HepG2 (cell line): ENCODE data around the gene HDLBP. TPM values are rescaled to one million over a fixed set of nuclear protein-coding genes. Genes with fewer than 3 reads are reported as not detected.

ENCODE experiments used
- ATF4 ChIP-seq, 2 experiments: fragments of 450-650 bp in 1 of 2; sonication (generic) in 1 of 2; formaldehyde crosslinking; IDR thresholded peaks; 2 replicates each; pipeline versions ENCODE4 v1.5.0 to v1.8.0; 2020 to 2022; ENCODE audit warnings: mild to moderate bottlenecking in 1 of 2, missing genetic modification reagents in 1 of 2
- EZH2 ChIP-seq: conservative IDR thresholded peaks from 2 replicates; pipeline ENCODE4 v1.6.1; 2012; ENCODE audit warnings: mild to moderate bottlenecking, low read depth, low read length, moderate library complexity
- FOXJ3 ChIP-seq: sonication (generic); formaldehyde crosslinking; IDR thresholded peaks from 2 replicates; pipeline ENCODE4 v1.4.0; 2020; ENCODE audit warnings: missing genetic modification reagents, mild to moderate bottlenecking, borderline replicate concordance
- GLMP ChIP-seq: sonication (generic); formaldehyde crosslinking; IDR thresholded peaks from 2 replicates; pipeline ENCODE4 v1.9.0; 2021; ENCODE audit warnings: missing genetic modification reagents, mild to moderate bottlenecking, borderline replicate concordance
- GMEB2 ChIP-seq: IDR thresholded peaks from 2 replicates; pipeline ENCODE4 v1.6.1; 2016; ENCODE audit warnings: missing biosample characterization, missing genetic modification reagents, low read depth
- HCFC1 ChIP-seq: fragments of 150-350 bp; IDR thresholded peaks from 2 replicates; pipeline ENCODE4 v1.6.1; 2014; ENCODE audit warnings: low read depth, low read length
- HNRNPL ChIP-seq: fragments of 200-400 bp; formaldehyde crosslinking; IDR thresholded peaks from 2 replicates; pipeline ENCODE4 v1.6.1; 2017; ENCODE audit warnings: mild to moderate bottlenecking, low read depth, low read length
- IKZF5 ChIP-seq: IDR thresholded peaks from 2 replicates; pipeline ENCODE4 v1.6.1; 2018; ENCODE audit warnings: missing genetic modification reagents, mild to moderate bottlenecking, missing compliant biosample characterization
- MEIS1 ChIP-seq: sonication (generic); formaldehyde crosslinking; IDR thresholded peaks from 2 replicates; pipeline ENCODE4 v1.9.0; 2021; ENCODE audit warnings: mild to moderate bottlenecking, missing genetic modification reagents, moderate library complexity, borderline replicate concordance
- NFE2L2 ChIP-seq: fragments of 150-350 bp; IDR thresholded peaks from 2 replicates; pipeline ENCODE4 v1.6.1; 2014; ENCODE audit warnings: low read length
- PHB2 ChIP-seq: fragments of 450-650 bp; IDR thresholded peaks from 2 replicates; pipeline ENCODE4 v1.6.1; 2018; ENCODE audit not compliant: partially characterized antibody
- RBAK ChIP-seq: sonication (generic); formaldehyde crosslinking; IDR thresholded peaks from 2 replicates; pipeline ENCODE4 v1.5.1; 2020; ENCODE audit warnings: mild to moderate bottlenecking, missing genetic modification reagents
- SMYD3 ChIP-seq: sonication (generic); formaldehyde crosslinking; IDR thresholded peaks from 2 replicates; pipeline ENCODE4 v1.8.1; 2023; ENCODE audit warnings: mild to moderate bottlenecking, missing genetic modification reagents
- SP140L ChIP-seq: sonication (generic); formaldehyde crosslinking; IDR thresholded peaks from 2 replicates; pipeline ENCODE4 v1.4.0; 2020; ENCODE audit warnings: missing genetic modification reagents, borderline replicate concordance
- TAF1 ChIP-seq: sonication (generic); formaldehyde crosslinking; IDR thresholded peaks from 2 replicates; pipeline ENCODE4 v1.4.0; 2020; ENCODE audit warnings: missing genetic modification reagents
- TEF ChIP-seq: sonication (generic); formaldehyde crosslinking; IDR thresholded peaks from 2 replicates; pipeline ENCODE4 v1.5.0; 2020; ENCODE audit warnings: missing genetic modification reagents
- THAP7 ChIP-seq: sonication (generic); formaldehyde crosslinking; IDR thresholded peaks from 2 replicates; pipeline ENCODE4 v1.8.1; 2023; ENCODE audit warnings: mild to moderate bottlenecking, missing genetic modification reagents
- ZFX ChIP-seq: sonication (generic); formaldehyde crosslinking; IDR thresholded peaks from 2 replicates; pipeline ENCODE4 v1.4.0; 2020; ENCODE audit warnings: mild to moderate bottlenecking, low read depth, missing genetic modification reagents, moderate library complexity
- ZGPAT ChIP-seq: IDR thresholded peaks from 2 replicates; pipeline ENCODE4 v1.6.1; 2016; ENCODE audit warnings: mild to moderate bottlenecking
- ZNF749 ChIP-seq: sonication (generic); formaldehyde crosslinking; IDR thresholded peaks from 2 replicates; pipeline ENCODE4 v1.8.0; 2022; ENCODE audit warnings: mild to moderate bottlenecking, missing genetic modification reagents, moderate library complexity, borderline replicate concordance
- ZSCAN25 ChIP-seq: sonication (generic); formaldehyde crosslinking; IDR thresholded peaks from 2 replicates; pipeline ENCODE4 v1.8.0; 2022; ENCODE audit warnings: mild to moderate bottlenecking, missing genetic modification reagents
- polyA plus RNA-seq, 8 experiments: library from polyadenylated mRNA; depleted of rRNA in 3 of 8; stranded (reverse) in 7 of 8; unstranded in 1 of 8; fragments of >200 nt; fragmentation: Illumina TruSeq in 4 of 8; extraction: Trizol in 4 of 8; gene quantifications; 2 replicates each; pipeline versions ENCODE4 v1.2.1 to v1.2.3, GENCODE V29; 2011 to 2016; ENCODE audit warnings: low read depth in 4 of 8, missing spikeins in 1 of 8, mixed read lengths in 1 of 8; ENCODE audit not compliant: insufficient read depth in 1 of 8
- total RNA-seq, 5 experiments: library from RNA; depleted of rRNA; stranded (reverse); fragments of >200 nt; fragmentation: Illumina TruSeq; extraction: Trizol; gene quantifications; 2 replicates each; pipeline ENCODE4 v1.2.3, GENCODE V29; 2016; ENCODE audit warnings: low read depth in 1 of 5

The HDLBP gene
- total and polyA plus RNA-seq, 2 of the 13 experiments (the other 11 are each of a cell fraction or from before 2014, with no cell fraction given) = 464 to 707 TPM

GRCh38 chr2:241315093-241315878, at the start of gene HDLBP (continued):
- TF ChIP-seq GLMP (CRISPR knock-in tag) (no peak), GMEB2 (peak; percentile 88), ZGPAT (CRISPR knock-in tag) (peak; percentile 98), THAP7 (peak; percentile 61; the same call in 1 of the 2 replicates), EZH2 (no peak), RBAK (CRISPR knock-in tag) (no peak), TEF (CRISPR knock-in tag) (no peak), IKZF5 (CRISPR knock-in tag) (peak; percentile 98), SMYD3 (peak; percentile 44), TAF1 (CRISPR knock-in tag) (peak; percentile 93), MEIS1 (CRISPR knock-in tag) (peak; percentile 94), ATF4 (CRISPR knock-in tag; IDR thresholded peaks at IDR 0.05) (peak in 1 of 2 experiments; percentile 78; a peak in 2 of 4 replicates), PHB2 (no peak), HCFC1 (peak; percentile 79), ZSCAN25 (peak; percentile 52), ZFX (peak; percentile 95), SP140L (peak; percentile 44; the same call in 1 of the 2 replicates), HNRNPL (0 out of 2 replicates have a peak, but pooled peaks have one; percentile 35), ZNF749 (CRISPR knock-in tag) (peak; percentile 97), FOXJ3 (0 out of 2 replicates have a peak, but pooled peaks have one; percentile 35), NFE2L2 (no peak)
